Activated CD4-positive, alpha-beta T cell treated with anti-CD3 and anti-CD28 coated beads, Interleukin-2, amount 50 U/mL, for 24 hours (primary cell): ENCODE measurements around the gene DPEP1.
A peak's percentile ranks its signal among the peaks of the same experiment; 100 is the strongest.

Source experiments
- DNase-seq, 2 donors: peaks; one replicate each; pipeline ENCODE4 v3.0.0-alpha.2; 2020; ENCODE audit warnings: low read depth in 1 of 2, low spot score in 1 of 2

Gene DPEP1

DNA sequence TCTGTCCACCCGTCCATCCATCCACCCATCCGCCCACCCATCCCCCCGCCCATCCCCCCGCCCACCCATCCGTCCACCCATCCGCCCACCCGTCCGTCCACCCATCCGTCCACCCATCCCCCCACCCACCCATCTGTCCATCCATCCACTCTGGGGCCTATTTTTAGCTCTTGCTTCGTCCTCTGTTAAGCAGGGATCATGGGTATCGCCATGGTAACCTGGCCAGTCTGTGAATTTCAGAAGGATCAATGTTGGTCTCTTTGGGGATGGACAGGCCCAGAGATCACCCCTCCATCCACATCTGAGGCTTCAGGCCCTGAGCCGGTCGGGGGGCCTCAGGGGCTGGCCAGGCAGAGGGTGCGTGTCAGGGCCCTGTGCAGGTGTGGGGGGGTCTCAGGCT, 15.2 kb upstream of the DPEP1 start:
- no peak for DNase-seq

DNA sequence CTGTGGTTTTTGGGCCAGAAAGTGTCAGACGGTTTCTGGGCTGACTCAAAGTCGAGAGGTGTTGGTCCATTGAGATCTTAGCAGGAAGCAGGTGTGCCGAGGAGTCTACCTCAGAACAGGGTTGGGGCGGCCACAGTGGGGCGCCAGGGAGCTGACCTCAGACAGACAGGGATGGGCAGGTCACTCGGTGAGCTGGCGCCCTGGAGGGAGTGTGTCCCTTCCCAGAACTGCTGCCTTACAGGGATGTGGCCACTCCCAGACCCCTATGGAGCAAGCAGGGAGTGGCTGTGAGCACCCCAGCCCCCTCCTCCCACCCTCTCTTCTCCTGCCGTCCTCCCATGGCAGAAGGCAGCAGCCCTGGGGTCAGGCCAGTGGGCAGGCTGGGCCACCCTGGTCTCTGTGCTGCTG, 14.0 kb upstream of the DPEP1 start:
- no peak for DNase-seq

DNA sequence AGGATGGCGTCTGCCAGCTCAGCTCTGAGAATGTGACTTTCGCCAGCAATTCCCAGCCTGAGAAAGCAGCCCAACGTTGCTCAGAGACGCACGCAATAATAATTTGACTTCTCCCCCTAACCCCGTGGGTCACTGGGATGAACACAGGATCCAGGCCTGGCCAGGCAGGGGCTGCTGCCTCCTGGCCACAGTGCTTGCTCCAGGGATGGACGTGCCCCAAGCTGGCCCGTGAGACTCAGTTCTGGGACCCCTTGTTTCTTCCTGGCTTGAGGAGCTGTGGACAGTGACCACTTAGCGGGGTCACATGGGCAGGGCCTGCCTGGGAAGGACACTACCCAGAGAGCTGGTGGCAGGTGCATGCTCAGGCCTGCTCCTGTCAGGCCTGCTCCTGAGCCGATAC, 13.5 kb upstream of the DPEP1 start:
- no peak for DNase-seq

DNA sequence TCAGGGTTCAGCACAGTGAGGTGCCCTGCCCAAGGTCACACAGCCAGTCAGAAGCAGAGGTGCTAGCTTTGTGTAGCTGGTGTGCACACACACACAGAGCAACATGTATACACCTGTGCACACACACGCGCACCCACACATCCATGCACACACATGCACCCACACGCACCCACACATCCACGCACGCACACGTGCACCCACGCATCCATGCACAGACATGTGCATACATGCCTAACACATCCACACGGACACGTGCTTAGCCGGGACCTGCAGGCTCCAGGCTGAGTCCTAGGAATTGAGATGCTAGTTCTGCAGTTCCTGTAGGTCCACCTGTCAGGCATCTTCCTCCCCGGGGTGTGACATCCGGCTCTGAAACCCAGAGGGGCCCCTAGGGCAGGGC, 13.0 kb upstream of the DPEP1 start:
- no peak for DNase-seq

DNA sequence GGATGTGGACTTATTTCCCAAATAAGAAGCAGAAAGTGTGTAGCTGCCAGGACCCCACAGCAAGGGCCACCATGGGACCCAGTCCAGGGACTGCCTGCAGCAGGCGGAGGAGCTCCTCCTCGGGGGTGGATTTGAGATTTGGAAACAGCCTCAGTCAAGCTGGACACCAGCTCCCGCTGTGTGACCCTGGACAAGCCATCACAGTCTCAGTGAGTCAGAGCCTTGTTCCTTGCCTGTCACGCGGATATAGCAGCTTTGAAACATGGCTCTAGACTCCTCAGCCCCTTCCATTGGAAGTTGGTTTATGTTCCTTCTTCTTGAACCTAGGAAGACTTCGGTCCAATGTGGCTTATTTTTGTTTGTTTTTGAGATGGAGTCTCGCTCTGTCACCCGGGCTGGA, 12.5 kb upstream of the DPEP1 start:
- DNase-seq, result no peak

DNA sequence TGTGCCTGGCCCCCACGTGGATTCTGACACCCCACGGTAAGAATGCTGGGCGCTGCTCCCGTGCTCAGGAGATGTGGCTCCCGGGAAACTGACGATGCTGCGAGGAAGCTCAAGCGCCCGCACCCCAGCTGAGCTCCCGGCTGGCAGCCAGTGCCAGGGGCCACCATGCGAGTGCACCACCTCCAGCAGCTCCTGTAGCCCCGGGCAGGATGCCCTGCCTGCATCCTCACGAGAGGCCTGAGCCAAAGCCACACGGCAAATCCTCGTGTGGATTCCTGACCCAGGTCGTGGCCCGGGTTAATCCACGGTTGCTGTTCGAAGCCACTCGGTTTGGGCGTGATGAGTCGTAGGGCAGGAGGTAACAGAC, 11.6 kb upstream of the DPEP1 start:
- DNase-seq, result no peak

DNA sequence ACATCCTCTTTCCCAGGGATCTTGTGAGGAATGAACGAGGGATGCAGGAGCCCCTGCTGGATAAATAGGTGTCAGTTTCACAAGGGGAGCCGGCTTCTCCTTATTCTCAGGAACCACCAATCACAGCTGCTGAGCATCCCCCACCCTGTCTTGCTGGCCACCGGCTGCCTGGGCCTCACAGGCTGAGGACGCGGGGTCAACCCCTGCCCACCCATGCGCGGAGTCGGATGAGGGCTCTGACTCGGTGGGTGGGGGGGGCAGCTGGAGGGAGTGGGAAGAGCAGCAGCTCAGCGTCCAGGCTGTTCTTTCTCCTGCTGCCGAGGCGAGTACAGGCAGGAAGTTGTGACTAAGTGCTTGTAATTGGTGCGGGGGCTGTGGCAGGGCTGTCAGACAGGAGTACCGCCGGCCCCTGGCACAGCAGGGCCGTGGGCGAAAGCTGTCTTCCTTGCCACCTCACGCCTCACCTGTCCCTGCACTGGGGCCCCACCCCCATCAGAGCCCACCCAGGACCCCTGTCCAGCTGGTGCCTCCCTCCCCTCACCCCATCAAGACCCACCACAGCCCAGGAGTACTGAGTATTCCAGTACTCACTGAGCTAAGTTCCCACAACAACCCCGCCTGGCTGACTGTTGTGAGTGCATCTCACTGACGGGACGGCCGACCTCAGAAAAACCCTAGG, 11.0 kb upstream of the DPEP1 start:
- peak; percentile 47 to 66 for DNase-seq

DNA sequence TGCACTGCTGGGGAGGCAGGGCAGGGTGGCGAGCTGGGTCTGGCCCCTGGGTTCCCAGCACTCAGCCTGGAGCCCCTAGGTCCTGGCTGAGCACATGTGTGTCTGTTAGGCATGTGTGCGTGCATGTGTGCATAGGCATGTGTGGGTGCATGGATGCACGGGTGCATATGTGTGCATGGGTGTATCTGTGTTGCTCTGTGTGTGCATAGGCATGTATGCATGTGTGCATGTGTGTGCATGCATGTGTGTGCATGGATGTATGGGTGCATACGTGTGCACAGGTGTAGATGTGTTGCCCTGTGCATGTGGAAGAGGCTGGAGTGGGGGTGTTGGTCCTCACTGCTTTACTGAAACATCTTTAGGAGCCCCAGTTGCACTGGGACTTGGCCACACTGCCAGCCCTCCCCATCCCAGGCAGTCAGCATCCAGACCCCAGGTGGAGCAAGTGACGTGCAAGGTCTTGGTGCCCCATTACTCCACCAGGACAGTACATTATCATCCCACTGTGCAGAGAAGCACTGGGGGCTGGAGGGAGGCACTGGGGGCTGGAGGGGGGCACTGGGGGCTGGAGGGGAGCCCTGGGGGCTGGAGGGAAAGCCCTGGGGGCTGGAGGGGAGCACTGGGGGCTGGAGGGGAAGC, 10.4 kb upstream of the DPEP1 start:
- no peak for DNase-seq

DNA sequence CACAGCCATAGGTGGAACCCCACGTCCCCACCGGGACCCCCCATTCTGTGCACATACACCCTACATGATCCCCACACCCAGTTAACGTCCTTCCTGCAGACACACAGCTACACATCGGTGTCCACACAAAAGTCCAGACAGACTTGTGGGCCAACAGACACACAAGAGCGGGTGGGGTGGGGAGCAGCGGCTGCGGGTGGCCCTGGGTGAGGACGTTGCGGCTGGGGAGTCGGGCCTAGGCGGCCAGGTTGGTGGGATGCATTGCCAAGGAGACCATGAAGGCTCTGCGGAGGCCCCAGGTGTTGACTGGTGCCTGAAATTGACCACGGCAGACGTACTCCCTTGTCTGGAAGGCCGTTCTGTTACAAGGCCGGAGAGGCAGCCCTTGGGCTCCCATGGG, 8.7 kb upstream of the DPEP1 start:
- no peak for DNase-seq

DNA sequence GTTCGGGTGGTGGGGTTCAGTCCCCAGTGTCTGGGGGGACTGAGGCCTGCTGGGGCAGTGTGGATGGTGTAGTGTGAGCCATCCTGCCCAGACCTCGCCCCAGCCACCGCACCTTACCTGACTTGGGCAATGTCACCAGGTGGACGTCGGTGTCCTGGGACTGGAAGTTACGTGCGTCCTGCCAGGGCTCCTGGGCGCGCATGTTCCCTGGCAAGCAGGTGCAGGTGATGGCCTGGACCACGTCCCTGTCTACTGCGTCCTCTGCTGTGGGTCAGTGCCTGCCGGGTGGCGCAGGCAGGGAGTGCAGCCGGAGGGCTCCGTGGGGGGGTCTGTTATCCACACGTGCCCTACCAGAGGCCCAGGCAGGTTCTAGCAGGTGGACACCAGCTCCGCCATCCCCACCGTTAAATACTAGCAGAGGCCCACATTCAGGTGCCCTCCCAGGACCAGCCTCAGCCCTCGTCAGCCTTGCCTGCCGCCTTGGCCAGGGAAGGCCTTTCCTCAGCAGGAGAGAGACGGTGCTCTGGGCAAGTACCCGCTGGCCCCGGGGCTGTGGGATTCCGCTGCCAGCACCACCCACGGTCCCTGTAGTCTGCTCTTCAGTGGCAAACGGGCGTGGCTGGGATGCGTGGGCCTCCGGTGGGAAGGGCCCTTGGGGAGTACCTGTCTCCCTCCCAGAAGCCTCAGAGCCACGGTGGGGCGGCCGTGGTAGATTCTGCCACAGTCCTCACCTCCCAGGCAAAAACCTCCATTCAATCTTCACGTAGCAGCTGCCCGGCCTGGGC, 8.1 kb upstream of the DPEP1 start:
- DNase-seq, result no peak

DNA sequence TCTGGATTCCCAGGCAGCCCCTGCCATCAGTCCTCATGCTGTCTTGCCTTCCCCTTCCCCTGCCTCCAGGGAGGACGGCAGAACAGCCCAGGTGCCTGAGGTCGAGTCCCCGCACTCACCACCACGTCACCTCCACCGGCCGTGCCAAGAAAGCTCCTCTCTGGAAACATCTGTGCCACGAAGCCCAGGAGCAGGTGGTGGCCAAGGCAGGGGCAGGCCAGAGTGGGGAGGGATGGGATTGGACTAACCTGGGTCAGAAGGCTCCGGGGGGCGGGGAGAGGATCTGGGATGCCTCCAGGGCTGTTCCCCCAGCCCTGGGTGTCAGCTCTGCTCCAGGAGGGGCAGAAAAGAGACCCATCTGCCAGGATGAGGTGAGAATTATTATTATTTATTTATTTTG, 7.4 kb upstream of the DPEP1 start:
- no peak for DNase-seq

DNA sequence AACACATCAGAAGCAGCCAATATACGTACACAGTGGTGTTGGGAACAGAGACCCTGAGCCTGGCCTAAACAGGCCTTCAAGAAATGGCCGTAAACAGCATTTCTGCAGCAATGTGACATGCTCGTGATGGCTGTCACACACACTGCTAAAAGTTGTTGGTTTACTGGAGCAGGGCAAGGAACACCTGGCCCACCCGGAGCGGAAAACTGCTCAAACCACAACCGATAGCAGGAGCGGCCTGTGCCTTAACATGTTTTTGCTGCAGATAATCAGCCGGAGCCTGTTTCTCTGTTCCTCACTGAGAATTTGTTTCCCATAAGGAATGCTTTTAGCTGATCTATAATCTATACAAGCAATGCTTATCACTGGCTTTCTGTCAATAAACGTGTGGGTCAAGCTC, 6.0 kb upstream of the DPEP1 start:
- no peak for DNase-seq

DNA sequence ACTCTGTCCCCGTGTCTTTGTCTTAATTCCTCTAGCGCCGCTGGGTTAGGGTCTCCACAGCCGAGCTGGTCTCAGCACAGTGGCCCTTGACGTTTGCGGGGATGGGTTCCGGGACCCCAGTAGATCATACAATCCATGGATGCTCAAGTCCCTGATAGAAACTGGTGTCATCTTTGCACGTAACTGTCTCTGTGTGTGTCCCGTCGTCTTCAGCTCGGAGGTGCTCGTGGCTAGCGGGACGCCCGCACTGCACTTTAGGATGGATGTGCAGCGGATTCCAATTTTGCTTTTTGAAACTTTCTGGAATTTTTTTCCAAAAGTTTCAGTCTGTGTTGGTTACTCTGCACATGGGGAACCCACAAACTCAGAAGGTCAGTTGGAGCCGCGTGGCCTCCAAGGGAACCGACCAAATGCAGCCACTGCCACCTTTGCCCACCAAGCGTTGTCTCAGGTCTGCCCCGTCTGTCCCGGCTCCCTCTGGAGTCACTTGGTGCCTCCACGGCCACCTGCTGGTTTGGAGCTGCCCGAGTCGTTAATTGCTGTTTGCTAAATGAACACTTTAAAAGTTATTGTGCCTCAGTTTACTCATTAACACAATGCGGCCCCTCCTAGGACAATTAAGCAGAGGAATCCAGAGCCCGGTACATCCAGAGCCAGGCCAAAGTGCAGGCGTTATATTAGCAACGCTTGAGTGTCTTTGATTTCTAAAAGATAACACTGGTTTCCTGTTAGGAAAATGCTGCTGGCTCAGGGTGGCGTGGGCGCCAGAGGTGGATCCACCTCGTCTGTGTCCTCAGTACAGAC, 5.3 kb upstream of the DPEP1 start:
- no peak for DNase-seq

DNA sequence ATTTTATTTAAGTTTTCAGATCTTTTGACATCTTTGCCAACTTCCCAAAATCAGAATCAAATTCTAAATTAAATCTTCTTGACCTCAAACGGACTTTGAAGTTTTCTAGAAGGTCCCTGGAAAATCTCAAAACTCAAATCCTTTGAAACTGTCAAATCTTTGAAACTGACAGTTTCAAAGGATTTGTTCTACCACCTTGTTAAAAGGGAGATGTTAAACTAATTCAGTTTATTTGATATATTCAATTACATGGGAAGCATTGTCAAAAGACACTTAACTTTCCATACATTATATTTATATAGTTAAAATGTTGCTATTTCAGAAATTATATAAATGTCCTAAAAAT, 3.4 kb upstream of the DPEP1 start:
- no peak for DNase-seq

DNA sequence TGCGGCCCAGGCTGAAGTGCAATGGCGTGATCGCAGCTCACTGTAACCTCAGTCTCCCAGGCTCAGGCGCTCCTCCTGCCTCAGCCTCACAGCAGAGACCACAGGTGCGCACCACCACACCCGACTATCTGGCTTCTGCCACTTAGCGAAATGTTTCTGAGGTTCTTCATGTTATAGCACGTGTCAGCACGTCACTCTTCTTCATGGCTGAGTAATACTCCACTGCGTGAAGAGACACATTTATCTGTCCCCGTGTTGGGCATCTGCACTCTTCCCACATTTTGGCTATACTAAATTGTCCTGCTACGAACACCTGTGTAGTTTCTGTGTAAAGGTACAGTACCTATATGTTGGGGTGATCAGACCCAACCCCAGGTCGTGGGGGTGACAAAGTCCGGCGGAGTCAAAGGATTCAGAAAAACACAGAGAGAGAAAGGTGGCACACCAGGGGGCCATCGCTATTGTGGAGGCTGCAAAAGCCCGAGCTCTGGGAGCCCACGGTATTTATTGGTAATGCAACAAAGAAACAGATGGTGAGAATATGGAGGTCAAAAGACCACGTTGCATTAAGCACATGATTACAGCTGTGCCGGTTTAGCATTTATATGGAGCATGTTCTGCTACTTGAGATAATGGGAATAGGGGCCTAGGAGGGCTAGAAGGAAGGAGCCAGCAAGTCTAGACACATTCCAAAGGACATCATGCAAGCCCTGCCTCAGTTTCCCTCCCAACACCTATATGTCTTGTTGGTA, 851 bp upstream of the DPEP1 start:
- no peak for DNase-seq

DNA sequence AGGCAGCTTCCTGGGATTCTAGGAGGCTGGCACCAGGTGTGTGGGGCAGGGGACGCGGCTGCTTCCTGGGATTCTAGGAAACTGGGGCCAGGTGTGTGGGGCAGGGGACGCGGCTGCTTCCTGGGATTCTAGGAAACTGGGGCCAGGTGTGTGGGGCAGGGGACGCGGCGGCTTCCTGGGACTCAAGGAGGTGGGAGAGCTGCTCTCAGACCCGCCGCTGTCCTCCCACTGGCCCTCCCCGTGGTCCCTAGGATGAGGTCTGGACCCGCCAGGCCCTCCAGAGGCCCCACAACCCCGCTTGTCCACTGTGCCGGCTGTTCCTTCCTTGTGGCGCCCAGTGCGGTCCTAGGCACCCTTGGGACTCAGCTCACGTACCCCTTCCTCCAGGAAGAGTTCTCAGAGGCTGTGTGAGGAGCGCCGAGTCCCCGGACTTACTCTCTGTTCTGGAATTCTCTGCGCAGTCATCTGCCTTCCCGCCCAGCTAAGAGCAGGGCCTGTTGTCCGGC, 565 bp downstream of the DPEP1 start:
- DNase-seq, result no peak

DNA sequence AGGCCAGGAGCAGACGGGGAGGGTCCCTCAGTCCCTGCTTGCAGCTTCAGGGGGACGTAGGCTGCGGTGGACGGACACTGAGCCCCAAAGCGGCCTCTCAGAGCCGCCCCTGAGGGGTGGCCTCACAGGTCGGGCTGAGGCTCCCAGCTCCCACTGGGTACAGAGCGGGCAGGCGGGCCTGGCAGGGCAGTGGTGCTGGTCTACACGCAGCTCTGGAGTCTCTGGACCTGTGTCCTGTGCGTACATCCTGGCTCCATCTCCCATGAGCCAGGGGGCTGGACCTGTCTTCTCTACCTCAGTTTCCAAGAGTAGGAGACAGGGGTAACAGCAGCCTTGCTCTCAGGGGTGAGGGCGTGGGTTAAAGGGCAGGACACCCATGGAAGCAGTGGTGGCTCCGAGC, 1.7 kb downstream of the DPEP1 start:
- DNase-seq, result no peak

DNA sequence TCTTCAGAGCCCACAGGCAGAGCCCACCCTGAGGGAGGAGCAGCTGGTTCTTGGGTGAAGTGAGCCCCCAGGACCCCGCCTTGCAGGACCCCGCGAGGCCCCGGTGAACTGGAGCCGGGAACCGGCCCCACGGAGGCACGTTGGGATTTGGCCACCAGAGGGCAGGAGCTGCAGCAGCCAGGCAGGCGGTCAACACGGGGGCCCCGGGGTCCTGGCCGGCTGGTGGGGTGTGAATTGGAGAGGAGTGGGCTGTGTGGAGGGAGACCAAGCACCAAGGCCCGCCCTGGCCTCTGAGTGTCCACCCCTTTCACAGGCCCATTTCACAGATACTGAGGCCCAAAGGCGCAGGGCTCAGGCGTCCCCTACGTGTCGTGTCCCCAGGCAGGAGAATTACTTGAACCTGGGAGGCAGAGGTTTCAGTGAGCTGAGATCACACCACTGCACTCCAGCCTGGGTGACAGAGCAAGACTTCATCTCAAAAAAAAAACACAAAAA, 2.2 kb downstream of the DPEP1 start:
- no peak for DNase-seq

DNA sequence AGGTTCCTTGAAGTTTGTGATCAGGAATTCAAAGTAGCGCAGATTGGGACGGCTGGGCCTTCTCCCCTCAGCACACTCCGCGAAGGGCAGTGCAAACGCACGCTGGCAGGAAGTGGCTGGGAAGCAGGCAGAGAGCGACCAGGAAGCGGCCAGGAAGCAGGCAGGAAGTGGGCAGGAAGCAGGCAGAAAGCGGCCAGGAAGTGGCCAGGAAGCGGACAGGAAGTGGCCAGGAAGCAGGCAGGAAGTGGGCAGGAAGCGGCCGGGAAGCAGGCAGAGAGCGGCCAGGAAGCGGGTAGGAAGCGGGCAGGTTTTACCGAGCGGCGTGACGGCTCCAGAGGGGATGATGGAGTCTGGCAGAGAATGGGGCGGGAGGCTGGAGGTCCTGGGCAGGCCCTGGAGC, 3.2 kb downstream of the DPEP1 start:
- DNase-seq, result no peak

DNA sequence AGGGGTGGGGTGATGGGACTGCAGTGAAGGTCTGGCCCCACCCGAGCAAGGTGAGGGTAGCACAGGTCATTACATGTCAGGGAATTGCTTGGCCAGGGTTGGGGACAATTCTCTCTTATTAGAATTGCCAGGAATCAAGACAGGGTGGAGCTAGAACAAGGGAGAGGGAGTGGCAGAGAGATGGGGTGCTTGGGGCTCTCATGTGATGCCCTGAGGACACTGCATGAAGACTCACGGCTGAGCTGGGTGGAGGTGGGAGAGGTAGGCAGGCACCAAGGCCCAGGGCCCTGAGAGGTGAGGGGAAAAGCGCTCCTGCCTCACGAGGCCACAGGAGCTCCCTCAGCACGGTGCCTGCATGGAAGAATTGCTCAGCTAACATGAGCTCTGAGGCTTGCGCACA, 3.6 kb downstream of the DPEP1 start:
- no peak for DNase-seq
